ENCODE results near the gene CD69.

CD69 gene

DNA sequence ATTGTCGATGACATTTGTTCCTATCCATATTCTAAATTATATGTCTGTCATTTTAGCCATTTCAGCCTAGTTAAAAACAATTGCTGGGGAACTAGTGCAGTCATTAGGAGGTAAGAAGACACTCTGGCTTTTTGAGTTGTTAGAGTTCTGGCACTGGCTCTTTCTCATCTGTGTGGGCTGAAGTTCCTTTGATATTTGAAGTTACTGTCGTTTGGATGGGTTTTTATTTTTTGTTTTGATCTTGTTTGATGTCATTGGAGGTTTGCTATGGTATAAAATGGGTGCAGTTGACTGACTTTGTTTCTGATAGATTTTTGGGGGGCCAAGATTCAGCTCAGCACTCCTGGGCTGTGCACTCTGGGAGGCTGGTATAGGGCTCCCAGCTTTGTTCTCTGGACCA is 20.7 kb upstream of the CD69 start:
- DNase-seq, result no peak

- no peak for DNase-seq
Measured at GRCh38 chr12:9779209-9779608, 18.5 kb upstream of the CD69 start.

GRCh38 chr12:9776781-9777180 is 16.1 kb upstream of the CD69 start:
- no peak for DNase-seq

DNA sequence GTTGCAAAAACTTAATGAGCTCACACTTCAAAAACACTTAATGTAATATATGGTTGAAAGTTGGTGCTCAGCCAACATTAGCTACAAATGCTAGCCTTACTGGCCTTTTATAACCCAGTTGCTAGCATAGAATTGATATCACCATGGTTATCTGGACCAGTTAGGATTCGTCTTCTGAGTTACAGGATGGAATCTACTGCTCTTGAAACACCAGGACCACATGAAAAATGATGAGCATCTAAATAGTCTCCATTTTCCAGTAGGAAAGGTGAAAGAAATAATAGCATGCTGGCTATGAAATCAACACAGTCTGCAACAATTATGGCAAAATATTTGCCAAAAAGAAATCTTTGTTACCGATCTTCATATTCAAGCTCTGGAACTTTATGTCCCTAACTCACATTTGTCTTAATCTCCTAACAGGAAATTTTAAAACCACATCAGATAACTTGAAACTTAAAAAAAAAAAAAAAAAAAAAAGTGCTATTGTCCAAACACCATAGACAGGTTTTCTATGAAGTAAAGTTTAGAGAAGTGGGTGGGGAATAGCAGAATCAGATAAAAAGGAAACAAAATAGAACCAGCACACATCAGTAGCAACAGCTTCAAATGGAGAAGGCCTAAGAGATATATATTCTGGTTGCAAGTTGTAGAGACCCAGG is 12.6 kb upstream of the CD69 start:
- no peak for DNase-seq

- no peak for DNase-seq
Measured at GRCh38 chr12:9763025-9763424, 2.3 kb upstream of the CD69 start.

- no peak for DNase-seq
Measured at GRCh38 chr12:9762369-9762768, 1.7 kb upstream of the CD69 start.

- DNase-seq, result no peak
Measured at GRCh38 chr12:9761419-9761781, 699 bp upstream of the CD69 start.

GRCh38 chr12:9760120-9760519 is 581 bp downstream of the CD69 start:
- no peak for DNase-seq

- DNase-seq, result no peak
Measured at GRCh38 chr12:9759694-9760093, 1.0 kb downstream of the CD69 start.

- DNase-seq, result no peak
Measured at GRCh38 chr12:9758119-9758518, 2.6 kb downstream of the CD69 start.

DNA sequence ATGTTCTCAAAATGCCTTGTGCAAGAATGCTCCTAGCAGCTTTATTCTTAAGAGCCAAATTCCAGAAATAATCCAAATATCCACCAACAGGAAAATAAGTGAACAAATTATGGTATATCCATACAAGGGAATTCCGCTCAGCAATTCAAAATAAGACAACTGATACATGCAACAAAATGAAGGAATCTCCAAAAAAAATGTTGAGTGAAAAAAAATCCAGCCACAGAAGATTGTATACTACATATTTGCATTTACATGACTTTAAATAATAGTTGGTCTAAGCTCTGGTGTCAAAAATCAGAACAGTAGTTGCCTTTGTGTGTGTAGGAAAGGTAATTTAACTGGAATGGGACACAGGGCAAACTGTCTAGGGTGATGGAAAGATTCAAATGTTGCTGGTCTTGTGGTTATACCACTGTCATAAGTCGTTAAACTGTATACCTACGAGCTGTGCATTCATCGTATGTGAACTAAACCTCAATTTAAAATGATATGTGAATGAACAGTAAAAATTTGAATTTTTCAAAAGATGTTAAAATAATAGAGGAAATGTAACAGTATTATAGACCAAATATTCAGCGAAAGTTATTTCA is 3.2 kb downstream of the CD69 start:
- no peak for DNase-seq

DNA sequence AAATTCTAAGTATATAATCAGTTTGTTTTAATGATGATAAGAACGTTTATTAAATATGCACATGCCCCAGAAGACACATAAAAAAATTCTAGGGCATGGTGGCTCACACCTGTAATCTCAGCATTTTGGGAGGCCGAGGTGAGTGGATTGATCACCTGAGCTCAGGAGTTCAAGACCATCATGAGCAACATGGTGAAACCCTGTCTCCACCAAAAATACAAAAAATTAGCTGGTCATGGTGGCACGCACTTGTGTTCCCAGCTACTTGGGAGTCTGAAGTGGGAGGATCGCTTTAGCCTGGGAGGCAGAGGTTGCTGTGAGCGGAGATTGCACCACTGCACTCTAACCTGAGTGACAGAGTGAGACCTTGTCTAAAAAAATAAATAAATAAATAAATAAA is 4.0 kb downstream of the CD69 start:
- no peak for DNase-seq

DNA sequence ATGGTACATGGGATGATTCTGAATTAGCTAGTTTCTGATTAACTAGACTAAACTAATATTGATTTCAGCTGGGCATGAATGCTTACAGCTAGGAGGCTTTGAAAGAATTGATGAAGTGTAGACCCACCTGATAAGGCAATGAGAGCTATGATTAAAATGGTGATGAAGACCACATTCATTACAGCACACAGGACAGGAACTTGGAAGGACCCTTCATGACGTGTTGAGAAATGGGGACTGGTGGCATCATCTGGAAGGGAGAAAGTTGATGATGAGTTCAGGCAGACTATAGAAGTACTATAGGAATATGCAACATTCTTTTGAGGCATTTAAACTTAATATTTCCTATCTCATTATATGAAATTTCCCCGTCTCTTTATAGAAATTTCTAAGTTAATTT is 4.5 kb downstream of the CD69 start:
- DNase-seq, result no peak

DNA sequence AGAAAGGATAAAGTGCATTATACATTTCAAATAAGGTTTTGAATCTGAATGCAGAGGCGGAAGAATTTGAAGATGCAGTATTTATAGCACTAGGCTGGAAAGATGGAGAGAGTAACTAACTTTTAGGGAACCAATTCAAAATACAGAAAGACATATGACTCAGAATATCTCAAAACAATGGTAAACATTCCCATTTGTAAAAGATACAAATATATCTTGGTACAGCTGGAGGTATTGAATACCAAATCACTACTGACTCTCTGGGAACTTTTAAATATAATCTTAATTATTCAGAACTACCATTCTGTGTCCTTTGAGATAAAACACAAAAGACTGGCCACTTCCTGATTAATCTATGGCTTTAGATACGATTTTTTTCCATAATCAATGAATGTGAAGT is 5.1 kb downstream of the CD69 start:
- no peak for DNase-seq

DNA sequence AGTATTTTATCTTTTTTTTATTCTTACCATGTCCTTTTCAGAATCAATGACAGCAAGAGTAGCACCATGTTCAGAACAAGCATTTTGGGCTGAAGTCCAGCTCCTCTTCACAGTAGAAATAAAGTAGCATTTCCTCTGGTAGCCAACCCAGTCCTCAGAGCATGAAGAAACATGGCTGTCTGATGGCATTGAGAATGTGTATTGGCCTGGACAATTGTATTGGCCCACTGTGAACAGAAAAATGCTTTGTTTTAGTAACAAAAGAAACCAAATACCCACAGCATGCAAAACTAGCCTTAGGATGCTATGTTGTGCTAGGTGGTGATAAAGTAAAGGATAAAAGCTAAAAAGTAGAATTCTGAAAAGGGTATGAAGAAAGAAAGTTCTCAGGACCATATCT is 5.7 kb downstream of the CD69 start:
- DNase-seq, result no peak

DNA sequence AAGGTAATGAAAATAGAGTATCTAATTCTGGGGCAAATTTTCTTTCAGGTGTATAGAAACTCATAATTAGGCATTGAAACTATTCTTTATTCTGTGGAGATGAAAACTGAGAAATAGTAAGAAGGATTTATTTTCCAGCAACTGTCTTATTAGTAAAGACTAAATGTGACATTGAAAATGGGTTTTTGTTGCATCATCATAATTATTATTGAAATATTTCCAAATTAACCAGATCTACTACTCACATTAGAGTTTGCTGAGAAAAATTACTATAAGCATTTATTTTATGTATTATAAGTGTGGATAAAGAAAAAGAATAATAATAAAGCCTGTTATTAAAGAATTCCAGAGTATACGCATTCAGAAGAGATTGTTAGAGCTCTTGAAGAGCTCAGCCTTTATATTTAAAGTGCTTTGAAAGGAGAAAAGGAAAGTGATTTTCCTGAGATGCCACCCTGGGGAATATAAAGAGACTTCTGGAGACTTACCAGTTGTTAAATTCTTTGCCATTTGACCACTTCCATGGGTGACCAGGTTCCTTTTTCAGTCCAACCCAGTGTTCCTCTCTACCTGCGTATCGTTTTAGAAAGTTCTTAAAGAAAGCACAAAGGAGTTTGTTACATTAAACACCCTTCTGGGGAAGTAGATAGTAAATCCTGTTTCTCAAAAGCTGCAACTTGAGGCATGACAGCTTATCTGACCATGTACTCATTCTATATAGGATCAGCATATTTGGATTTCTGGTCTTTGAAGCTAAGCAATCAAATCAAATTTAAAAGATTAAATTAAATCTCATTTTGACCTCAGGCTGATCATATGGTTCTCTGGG is 6.4 kb downstream of the CD69 start:
- no peak for DNase-seq

DNA sequence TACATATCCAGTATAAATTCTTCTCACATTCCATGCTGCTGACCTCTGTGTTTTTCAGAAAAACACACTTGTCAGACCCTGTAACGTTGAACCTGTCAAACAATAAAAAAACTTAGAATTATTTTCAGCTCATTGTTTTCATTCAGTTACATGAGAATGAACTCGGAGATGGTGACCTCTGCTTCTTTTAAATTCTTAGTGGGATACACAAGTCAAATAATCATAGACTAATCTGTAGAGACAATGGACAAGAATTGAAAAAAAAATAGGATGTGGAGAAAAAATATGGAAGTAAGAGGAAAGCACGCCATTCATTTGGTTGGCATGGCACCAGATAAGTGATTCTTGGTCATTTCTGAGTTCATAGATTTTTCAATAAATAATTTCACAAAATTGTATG is 7.2 kb downstream of the CD69 start:
- DNase-seq, result no peak

- no peak for DNase-seq
Measured at GRCh38 chr12:9753073-9753472, 7.6 kb downstream of the CD69 start.

DNA sequence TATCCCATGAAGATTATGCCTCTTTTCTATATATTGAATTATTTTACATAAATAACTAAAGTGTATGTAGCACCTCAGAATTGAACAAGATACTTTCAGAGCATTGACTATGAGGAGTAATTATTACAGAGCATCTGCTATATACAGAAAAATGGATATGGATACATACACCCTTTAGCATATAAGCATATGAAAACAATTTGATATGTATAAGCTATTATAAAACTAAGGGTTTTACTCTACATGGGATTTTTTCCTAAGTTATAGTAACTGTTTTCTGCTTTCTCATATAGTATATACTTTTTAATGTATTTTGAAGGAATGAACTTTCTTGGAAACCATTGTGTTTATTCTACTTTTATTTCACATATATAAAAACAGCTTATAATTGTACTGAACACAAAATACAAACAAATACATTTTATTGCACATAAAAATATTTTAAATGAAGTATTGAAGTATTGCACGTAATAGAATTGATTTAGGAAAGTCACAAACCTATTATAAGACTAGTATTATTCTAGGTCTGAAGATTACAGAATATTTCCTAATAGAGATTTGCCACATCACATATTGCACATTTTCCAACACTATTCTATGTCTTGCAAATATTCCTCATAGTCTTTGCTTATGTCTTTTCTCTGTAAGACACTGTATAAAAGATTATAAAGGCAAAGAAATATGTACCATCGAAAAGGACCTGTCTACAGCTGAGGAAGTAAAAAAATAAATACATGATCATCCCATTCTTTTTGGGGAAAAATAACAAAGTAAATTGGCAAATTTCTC is 8.4 kb downstream of the CD69 start:
- DNase-seq, result no peak

GRCh38 chr12:9751204-9752144 is 9.2 kb downstream of the CD69 start:
- DNase-seq, result no peak
